Stimulated activated CD4-positive, alpha-beta T cell treated with anti-CD3 and anti-CD28 coated beads, Interleukin-4, amount 100 ng/mL, for 1 hour (primary cell): ENCODE measurements around the gene MFAP2.
"Not testable (repeated sequence)": the region's sequence is repeated elsewhere in the genome, so short reads cannot be mapped to it uniquely, and the experiment has no call there.

ENCODE experiments used
- DNase-seq: peaks from one replicate; pipeline ENCODE4 v3.0.0-alpha.2; 2020

The MFAP2 gene

DNA sequence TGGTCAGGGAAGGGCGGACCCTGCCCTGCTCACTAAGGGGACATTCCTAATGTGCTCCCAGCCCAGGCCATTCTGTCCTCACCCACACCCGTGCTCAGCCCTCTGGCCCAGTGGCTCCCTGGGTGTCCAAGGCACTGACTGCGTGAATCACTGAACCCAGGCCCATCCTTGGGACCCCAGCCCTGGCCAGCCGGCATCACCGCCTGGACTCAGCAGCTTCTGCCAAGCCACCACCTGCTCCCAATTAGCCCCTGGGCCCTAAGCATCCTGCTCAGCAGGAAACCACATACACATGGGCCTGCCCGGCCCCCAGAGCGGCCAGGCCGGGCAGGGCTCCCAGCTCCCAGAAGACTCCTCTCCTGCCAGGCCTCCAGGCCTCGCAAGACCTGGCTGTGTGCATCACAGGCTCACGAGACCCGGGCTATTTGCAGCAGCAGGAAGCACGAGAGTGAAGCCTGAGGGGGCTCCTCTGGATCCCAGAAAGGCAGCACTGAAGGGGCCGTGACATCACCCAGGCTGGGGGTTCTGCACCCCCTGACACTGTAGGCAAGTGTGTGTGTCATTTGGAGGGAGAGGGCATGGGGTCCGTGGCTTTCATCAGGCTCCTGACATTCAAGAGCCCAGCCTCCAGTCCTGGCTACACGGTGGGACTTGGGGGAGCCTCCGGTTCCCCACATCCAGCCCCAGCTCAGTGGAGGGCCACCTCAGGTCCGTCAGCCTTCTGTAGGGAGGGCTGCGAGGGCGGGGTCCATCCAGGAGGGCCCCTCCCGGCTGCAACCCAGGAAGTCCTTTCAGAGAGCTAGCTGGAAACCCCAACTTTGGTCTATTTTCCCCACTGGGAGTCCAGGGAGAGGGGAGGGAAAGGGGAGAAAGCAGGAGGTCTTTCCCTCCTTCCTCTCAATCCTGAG, 1.6 kb downstream of the MFAP2 start:
- no peak for DNase-seq

GRCh38 chr1:16978139-16978538, 2.3 kb downstream of the MFAP2 start:
- no peak for DNase-seq

GRCh38 chr1:16977377-16977776, 3.0 kb downstream of the MFAP2 start:
- DNase-seq = no peak

DNA sequence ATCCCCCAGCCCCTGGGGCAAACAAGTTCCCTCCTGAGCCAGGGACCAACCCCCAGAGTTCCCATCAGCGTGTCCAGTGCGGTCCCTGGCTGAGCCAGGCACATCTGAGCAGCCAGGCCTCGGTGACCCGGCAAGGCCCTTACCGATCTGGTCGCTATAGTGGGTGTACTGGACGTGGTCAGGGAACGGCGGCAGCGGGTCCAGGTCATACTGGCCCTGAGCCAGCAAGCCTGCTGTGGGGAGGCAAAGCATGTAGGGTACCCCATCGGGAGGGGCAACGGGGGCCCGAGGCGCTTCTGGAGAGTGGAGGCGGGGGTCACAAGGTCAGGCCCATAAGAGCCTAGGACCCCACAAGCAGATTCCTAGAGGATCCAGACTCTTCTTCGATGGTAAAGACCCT, 3.5 kb downstream of the MFAP2 start:
- no peak for DNase-seq

GRCh38 chr1:16975838-16976237, 4.6 kb downstream of the MFAP2 start:
- DNase-seq = no peak

DNA sequence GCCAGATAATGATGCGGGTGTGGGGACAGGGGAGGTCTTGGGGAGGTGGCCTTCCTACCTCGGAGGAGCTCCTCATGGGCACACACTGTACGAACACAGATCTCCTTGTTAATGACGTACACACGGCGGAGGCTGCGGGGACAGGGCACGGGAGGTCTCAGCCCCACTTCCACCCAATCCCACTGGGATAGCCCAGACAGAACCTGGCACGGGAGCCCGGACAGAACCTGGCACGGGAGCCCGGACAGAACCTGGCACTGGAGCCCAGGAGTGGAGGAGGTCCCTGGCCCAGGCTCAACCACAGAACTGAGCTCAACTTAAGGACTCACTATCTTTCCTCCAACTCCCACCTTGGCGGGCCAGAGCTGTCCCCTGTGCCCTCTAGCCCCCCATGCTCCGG, 5.2 kb downstream of the MFAP2 start:
- DNase-seq = no peak

DNA sequence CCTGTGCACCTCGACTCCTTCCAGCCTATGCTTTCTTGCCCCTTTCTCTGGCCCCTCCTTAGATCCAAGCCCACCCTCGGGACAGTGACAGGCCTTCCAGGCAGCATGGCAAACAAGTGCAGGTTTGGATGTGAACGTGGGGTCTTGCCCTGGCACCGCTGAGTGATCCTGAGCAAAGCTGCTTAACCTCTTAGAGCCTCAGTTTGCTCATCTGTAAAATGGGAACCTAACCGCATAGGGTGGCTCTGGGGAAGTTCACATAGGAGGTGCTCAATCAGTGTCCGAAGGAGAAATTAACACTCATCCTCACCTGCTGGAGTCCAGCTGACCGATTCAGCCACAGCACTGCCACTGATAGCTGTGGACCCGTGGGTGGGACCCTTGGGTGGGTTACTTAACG, 7.2 kb downstream of the MFAP2 start:
- DNase-seq = no peak

- DNase-seq = no peak
Observed at GRCh38 chr1:16972189-16972895, 8.1 kb downstream of the MFAP2 start.

GRCh38 chr1:16971341-16972188, 8.9 kb downstream of the MFAP2 start:
- DNase-seq = no peak

- no peak for DNase-seq
Observed at GRCh38 chr1:16970132-16970910, 10.1 kb downstream of the MFAP2 start.

GRCh38 chr1:16969651-16970050, 10.8 kb downstream of the MFAP2 start:
- DNase-seq = no peak

GRCh38 chr1:16969057-16969611, 11.3 kb downstream of the MFAP2 start:
- DNase-seq = no peak

DNA sequence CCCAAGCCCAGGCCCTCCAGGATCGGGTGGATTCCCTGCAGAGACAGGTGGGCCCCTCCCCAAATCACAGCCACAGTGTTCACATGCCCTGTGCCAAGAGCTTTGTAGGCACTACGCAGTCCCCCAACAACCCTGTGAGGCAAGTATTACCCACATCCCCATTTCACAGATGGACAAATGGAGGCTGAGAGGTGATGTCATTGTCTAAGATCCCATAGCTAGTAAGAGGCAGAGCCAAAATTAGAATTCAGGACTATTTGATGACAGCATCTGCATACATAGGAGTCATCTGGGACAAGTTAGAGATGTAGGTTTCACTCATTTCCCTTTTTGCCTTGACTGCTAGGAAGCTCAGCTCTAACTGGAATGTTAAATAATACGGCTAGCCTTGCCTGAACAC, 12.0 kb downstream of the MFAP2 start:
- DNase-seq = no peak

DNA sequence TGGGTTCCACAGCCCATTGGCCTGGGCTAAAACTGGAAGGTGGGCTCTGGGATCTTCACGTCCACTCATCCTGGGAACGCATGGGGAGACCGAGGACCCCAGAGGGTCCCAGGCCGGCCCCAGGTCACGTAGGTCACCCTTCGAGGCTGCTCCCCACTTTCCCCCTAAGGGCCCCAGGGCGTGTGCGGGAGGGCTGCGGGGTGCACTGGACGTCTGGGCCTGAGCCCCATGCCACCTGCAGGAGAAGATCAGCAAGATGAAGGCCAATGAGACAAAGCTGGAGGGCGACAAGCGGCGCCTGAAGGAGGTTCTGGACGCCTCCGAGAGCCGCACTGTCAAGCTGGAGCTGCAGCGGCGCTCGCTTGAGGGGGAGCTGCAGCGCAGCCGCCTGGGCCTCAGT, 12.5 kb downstream of the MFAP2 start:
- no peak for DNase-seq

- DNase-seq = no peak
Observed at GRCh38 chr1:16967095-16967575, 13.3 kb downstream of the MFAP2 start.

- no peak for DNase-seq
Observed at GRCh38 chr1:16966282-16966681, 14.1 kb downstream of the MFAP2 start.

- no peak for DNase-seq
Observed at GRCh38 chr1:16965486-16966067, 14.8 kb downstream of the MFAP2 start.

DNA sequence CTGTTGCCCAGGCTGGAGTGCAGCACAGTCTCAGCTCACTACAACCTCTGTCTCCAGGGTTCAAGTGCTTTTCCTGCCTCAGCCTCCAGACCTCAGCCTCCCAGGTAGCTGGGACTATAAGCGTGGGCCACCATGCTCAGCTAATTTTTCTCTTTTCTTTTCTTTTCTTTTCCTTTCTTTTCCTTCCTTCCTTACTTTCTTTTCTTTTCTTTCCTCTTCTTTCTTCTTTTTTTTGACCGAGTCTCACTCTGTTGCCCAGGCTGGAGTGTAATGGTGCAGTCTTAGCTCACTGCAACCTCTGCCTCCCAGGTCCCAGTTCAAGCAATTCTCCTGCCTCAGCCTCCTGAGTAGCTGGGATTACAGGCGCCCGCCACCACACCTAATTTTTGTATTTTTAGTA, 16.3 kb downstream of the MFAP2 start:
- not testable (repeated sequence) for DNase-seq

DNA sequence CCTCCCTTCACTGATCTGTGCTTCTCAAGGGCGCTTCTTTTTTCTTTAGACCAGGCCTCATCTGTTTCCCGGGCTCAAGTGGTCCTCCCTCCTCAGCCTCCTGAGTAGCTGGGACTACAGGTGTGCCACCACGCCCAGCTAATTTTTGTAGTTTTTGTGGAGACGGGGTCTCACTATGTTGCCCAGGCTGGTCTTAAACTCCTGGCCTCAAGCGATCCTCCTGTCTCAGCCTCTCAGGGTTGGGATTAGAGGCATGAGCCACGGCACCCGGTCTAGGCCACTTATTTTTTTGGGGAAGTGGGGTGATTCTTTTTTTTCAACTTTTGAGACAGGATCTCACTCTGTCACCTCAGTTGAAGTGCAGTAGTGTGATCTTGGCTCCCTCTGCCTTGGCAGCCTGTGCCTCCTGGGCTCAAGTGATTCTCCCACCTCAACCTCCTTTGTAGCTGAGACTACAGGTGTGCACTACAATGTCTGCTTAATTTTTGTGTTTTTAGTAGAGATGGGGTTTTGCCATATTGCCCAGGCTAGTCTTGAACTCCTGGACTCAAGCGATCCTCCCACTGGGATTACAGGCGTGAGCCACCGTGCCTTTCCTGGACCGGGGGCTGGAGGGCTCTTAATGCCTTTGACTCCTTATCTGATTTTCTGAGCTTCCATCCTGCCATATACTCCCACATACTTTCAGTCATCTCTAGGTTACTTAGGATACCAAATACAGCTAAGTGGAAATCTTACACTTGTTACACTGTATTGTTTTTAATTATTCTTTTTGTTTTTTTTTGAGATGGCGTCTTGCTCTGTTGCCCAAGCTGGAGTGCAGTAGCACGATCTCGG, 18.9 kb downstream of the MFAP2 start:
- DNase-seq = no peak

GRCh38 chr1:16960560-16961296, 19.7 kb downstream of the MFAP2 start:
- peak; percentile 82 for DNase-seq
